ENCODE measurements around the gene TSTD2.

TSTD2 gene

DNA sequence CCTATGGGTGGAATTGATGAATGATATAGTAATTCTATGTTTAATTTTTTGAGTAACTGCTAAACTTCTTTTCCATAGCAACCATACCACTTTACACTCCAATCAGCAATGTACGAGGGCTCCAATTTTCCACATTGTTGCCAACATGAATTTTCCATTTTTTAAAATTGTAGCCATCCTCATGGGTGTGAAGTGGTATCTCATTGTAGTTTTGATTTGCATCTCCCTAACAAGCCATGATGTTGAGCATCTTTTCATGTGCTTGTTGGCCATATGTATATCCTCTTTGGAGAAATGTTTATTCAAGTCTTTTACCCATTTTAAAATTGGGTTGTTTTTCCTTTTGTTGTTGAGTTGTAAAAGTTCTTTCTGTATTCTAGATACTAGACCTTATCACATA, 82.8 kb downstream of the TSTD2 start:
- in situ Hi-C loops (cut with MboI; ENCODE audit: low sequenced_read_pairs, unreplicated experiment), result no loop called here
- DNase-seq (ENCODE audit: low spot score), result no peak
- TF ChIP-seq, protein P1, sequence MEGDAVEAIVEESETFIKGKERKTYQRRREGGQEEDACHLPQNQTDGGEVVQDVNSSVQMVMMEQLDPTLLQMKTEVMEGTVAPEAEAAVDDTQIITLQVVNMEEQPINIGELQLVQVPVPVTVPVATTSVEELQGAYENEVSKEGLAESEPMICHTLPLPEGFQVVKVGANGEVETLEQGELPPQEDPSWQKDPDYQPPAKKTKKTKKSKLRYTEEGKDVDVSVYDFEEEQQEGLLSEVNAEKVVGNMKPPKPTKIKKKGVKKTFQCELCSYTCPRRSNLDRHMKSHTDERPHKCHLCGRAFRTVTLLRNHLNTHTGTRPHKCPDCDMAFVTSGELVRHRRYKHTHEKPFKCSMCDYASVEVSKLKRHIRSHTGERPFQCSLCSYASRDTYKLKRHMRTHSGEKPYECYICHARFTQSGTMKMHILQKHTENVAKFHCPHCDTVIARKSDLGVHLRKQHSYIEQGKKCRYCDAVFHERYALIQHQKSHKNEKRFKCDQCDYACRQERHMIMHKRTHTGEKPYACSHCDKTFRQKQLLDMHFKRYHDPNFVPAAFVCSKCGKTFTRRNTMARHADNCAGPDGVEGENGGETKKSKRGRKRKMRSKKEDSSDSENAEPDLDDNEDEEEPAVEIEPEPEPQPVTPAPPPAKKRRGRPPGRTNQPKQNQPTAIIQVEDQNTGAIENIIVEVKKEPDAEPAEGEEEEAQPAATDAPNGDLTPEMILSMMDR (IDR thresholded peaks at IDR 0.05; ENCODE audit: borderline replicate concordance, control extremely low read depth, extremely low read depth, insufficient read depth, missing control alignments), result no peak

Data from GM13976 (cell line).